ENCODE results near the gene ATAT1.

DNA sequence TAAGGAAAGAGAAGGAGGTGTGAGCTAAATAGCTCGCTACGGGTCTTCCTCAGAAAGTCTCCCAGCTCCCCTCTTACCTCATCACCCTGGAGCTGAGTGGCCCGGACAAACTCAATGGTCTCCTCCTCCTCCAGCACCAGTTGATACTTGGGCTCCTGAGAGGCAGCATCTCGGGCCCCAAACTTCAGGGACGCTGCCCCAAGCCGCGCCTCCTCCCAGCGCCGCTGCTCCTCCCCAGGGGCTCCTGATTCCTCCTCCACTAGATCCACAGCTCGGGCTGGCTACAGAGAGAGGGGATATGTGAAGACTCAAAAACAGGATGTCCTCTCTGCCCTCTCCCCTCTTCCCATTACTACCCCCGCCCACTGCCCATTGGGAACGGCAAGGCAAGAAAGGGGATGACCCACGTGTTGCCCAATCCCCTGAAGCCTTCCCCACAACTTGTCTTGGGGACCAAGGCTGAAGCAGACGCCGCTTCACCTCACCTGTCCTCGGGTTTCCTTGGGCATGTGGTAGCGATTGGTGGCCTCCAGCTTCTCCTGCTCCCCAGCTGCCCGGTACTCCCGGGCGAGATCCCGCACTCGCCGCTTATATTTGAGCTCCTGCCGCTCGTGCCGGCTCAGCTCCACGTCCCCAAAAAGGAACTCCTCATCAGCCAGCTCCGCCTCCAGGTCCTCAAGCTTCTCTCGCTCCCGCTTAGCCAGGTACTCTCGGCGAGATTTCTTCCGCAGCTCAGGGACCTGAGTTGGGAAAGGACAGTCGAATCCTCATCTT, 38.5 kb downstream of the ATAT1 start:
- TF ChIP-seq GATA2 (IDR thresholded peaks at IDR 0.05; ENCODE audit: low read depth, low read length) (no peak), GATA3 (IDR thresholded peaks at IDR 0.05; ENCODE audit: low read depth, low read length) (no peak)

Measured in SH-SY5Y (cell line).